HG03045 (cell line): ENCODE measurements around the gene NIN.
"Not testable (repeated sequence)": the region's sequence is repeated elsewhere in the genome, so short reads cannot be mapped to it uniquely, and the experiment has no call there.

Experiments used
- ATAC-seq: cut with Tn5 transposase; IDR thresholded peaks from one replicate; pipeline ENCODE4 v1.9.1; 2021; ENCODE audit warnings: mild to moderate bottlenecking, moderate library complexity; ENCODE audit not compliant: unreplicated experiment

The NIN gene

DNA sequence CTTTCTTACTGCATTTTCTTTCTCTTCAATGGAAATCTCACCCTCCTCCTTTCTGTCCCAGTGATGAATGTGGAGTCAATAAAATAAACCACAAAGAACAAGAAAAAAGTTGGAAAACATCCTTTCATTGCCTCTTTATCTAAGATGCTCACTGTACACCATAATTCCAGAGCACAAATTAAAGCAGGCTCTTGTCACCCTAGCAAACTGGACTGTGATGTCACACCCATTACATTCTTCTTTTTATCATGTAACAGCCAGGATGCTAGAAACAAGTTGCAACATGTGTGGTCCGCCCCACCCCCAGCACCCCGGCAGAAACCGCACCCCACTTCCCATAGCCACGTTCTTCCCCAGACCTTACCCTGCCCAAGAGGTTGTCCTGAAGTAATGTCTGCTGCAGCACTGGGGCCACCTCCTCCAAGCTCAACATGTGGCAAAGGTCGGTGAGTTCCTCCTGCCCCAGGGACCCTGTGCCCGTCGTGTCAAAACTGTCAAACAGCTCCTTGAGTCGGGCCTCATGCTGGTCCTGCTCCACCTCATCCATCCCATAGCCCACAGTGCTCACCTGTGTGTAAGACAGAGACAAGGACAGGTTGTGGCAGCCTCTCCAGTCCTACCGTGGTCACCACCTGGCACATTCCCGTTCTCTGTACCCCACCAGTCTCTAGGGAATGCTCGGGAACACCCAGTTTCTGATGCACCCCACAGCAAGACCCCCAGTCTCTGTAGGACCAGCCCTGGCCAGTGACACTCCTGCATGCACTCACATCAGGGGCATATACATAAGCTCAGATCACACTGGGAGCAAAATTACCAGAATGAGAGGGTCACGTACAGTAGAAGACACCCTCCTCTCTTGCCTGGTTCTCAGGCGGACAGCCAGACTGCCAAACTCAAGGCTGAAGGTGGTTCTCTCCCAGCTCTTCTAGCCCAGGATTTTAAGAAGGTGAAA is 9.2 kb downstream of the NIN start:
- ATAC-seq = no peak

- no peak for ATAC-seq
Observed at GRCh38 chr14:50820786-50821509, 10.0 kb downstream of the NIN start.

GRCh38 chr14:50819303-50819702 is 11.7 kb downstream of the NIN start:
- not testable (repeated sequence) for ATAC-seq

GRCh38 chr14:50816395-50817047 is 14.4 kb downstream of the NIN start:
- ATAC-seq = no peak

GRCh38 chr14:50815526-50815925 is 15.4 kb downstream of the NIN start:
- ATAC-seq = not testable (repeated sequence)

DNA sequence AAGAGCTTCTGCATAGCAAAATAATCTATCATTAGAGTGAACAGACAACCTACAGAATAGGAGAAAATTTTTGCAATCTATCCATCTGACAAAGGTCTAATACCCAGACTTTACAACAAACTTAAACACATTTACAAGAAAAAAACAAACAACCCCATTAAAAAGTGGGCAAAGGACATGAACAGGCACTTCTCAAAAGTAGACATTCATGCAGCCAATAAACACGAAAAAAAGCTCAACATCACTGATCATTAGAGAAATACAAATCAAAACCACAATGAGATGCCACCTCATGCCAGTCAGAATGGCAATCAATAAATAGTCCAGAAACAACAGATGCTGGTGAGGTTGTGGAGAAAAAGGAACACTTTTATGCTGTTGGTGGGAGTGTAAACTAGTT is 15.9 kb downstream of the NIN start:
- not testable (repeated sequence) for ATAC-seq

DNA sequence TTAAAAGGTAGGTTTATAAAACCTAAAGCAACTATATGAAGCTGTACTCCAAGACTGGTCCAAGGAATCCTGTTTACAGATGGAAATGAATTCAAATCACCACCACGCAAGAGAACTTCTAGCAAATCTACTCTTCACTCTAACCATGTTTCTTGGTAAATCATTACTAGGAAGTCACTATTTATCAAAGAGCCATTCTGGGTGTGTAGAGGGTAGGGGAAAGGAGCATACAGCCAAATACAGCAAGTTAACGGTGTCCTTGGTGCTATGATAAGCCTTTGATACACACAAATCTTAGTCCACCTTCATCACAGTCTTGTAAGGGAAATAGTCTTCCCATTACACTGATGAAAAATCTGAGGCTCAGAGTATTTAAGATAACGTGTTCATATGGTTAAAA is 16.8 kb downstream of the NIN start:
- ATAC-seq = no peak

DNA sequence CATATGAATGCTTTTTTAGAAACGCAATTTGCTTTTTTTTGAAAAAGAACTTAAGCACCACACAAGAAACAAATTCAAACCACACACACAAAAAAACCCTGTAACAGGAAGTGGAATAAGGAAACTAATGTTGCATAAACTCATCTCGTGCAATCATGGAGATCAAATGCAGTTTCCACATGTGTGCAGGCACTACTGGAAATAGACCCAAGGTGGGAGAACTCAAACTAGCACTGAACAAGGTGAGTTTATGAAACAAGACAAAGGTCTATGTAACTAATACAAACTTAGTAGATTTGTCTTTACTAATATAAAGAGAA is 17.5 kb downstream of the NIN start:
- no peak for ATAC-seq

DNA sequence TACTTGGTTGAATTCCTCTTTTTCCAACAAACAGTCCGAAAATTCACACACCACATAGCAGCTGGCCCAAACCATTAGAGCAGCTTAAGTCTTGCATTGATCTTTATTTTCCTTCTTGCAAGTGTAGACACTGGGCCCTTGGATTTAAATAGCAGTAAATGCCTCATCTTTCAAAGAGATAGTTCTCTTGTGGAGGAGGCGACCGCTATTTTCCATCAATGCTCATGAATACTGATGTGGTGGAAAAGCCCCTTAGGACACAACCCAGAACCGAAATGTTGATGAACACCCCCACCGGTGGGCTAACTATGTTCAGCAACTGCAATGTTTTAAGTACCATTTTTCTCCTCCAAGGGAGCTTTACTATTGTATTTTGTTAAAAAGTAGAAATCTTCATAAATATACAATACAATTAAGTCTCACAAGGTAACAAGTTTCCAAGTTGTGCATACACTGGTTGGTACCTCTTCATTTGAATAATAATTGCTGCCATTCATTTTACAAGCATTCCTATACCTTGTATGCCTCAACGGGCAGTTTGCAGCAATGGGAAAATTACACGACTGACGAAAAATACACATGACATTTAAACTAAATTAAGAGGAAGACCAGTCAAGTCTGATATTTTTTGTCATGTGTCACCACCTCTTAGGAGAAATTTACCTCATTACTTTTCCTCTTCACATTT is 18.0 kb downstream of the NIN start:
- ATAC-seq = no peak

- no peak for ATAC-seq
Observed at GRCh38 chr14:50812180-50812579, 18.8 kb downstream of the NIN start.

GRCh38 chr14:50808053-50808452 is 22.9 kb downstream of the NIN start:
- ATAC-seq = no peak

DNA sequence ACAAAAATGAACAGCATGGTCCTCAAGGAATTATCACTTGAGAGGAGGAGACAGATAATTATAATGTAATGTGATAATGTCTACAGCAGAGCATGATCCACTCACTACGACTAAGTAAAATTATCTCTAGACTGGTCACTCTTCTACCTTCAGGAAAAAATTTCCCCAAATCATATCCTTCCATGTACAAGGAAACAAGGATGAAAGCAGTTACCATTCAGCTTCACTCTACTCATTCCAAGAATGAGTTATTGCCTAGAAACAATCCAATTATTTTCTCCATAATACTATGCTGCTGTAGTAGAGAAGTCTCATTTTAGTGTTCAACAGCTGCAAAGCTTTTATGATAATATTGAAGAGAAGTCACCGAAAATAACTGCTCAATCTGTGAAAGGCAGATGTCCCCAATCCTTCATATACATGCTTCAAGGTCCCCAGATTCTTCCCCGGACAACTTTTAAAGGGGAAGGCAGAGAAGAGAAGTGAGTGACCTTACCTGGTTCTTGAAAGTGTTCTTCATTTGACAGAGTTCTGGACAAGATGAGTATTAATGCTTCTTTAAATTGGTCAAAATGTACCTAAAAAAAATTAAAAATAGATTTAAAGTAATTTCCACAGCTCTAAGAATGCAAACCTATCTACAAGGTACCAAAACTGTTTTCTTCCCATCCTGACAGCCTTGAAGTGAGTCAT is 24.6 kb downstream of the NIN start:
- no peak for ATAC-seq

GRCh38 chr14:50805396-50805795 is 25.6 kb downstream of the NIN start:
- no peak for ATAC-seq

DNA sequence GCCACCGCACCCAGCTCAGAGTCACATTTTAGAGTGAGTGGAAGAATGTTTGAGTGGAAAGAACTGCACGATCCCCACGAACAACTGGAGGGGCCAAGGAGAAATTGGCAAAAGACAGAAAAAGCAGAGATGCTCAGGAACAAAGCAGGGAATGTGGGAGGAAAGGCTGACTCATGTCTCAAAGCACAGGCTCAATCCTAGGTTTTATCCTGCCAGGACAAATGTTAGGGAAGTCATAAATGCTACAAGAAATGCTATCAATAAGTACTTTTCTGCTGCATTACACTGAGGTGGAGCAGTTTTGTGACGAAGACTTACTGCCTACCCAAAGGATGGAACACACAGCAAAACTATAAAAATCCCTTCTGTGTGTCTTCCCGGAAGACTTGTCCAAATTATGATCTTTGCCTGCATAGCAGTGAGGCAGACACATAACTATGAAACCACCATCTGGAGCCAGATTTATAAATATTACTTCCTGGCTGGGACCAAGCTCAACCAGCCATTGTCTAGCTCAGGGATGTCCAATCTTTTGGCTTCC is 26.7 kb downstream of the NIN start:
- no peak for ATAC-seq

DNA sequence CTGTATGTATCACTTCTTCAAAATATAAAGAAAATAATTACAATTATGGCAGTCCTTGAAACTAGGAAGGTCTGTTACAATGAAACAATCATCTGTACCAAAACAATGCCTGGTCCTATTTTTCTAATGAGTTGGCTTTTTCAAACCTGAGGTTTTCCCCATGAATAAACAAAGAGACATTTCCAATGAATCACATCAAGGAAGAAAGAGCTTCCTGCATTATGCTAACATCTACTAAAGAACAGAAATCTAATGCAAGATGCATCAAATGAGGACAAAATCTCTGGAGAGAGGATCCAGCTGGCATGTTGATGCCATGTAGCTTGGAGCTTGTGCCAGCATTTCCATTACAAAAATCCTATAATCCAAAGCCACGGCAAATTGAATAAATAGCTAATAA is 29.3 kb downstream of the NIN start:
- no peak for ATAC-seq

DNA sequence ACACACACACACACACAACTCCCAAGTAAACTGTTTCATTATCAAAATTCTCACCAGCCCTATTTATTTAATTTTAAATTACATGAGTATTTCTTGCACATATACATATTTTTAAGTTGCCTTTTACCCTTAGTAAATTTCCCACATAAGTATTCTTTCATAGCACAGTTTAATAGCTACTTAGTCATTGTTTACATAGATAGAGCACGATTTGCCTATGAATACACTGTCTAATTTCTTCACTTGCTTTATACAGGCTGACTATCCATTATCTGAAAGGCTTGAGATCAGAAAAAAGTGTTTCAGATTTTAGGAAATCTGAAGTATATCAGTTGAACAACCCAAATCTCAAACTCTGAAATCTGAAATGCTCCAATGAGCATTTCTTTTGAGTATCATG is 30.9 kb downstream of the NIN start:
- ATAC-seq = no peak

DNA sequence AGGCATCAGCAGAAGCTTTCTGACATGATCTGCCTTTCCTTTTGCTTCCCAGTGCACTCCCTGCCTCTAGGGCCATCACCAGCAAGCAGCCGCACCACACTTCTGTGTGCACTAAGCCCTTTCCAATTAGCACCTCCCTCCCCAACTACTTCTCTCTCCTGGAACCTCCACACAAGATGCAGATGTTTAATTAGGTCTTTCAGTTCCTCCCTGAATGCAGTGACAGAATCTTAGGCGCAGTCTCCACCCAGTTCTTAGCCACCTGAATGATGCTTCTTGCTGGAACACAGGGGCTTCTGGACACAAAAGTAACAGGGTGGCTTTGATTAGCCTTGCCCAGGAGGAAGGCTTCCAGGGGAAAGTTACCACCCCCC is 32.9 kb downstream of the NIN start:
- peak; percentile 73 for ATAC-seq

DNA sequence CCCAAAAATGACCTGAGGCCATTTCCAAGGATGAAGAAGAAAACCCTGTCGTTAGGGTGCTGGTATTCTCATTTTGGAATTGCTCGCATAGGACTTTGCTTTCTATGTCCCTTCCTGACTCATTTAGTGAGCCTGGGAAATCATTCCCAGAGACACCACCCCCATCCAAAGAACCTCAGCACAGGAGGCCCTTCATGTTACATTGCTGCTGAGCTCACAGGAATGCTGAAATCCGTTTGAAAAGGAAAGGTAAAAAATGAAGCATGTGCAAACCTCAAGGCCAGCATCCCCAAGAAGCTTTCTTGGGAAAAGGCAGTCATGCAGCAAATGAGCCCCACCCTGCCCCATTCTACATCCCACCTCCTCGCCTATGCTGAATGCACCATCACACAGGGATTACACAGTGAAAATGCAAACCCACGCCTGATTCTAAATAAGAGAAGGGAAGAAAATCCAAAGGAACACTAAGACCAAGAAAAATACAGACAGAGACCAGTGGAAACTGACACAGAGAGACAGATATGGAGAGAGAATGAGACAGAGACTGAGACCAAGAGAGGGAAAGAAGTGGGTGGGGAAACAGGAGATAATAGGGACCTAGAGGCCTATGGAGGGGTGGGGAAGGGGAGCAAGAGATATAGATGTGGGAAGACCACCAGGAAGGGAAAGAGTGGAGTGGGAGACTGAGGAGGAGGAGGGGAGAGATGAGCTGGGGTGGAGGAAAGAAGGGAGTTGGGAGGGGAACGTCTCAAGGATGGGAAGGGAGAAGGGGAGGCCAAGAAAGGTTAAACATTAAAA is 33.5 kb downstream of the NIN start:
- no peak for ATAC-seq

GRCh38 chr14:50796390-50796789 is 34.6 kb downstream of the NIN start:
- no peak for ATAC-seq

DNA sequence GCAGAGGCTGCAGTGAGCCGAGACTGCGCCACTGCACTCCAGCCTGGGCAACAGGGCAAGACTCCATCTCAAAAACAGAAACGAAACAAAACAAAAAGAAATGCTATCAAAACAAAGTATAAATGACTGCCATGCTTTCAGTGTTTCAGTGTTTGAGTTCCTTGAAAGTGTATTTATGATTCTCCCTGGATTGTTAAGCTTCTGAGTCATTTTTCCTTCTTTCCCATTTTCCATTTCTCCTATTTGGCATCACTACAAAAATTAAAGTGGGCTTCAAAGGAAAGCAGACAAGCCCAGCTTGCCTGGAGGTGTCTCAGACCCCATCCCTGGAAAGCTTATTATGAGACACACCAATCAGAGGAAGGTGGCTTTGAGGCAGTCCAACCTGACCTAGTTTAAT is 35.1 kb downstream of the NIN start:
- ATAC-seq = no peak
